Endothelial cell of umbilical vein (primary cell): Measurements from ENCODE around the gene SMCO4. TPM values are rescaled to one million over a fixed set of nuclear protein-coding genes. Genes with fewer than 3 reads are reported as not detected.

Experiments
- BruUV-seq: library from RNA; stranded (reverse); fragments of 400-500 nt; replicated peaks from 2 replicates; lab custom pipeline; 2021; lab: Mats Ljungman, UMichigan
- CTCF ChIA-PET: fragments of 300-600, 350-600 bp; sonication (Branson Sonifier 250); formaldehyde crosslinking; loops from one replicate; lab custom pipeline; 2021; ENCODE audit warnings: antibody characterized with exemption, inconsistent platforms; lab: Charles Lee
- POLR2A ChIA-PET: fragments of 300-600, 350-600 bp; sonication (Branson Sonifier 250); formaldehyde crosslinking; loops from one replicate; lab custom pipeline; 2021; ENCODE audit warnings: antibody characterized with exemption, inconsistent platforms; lab: Charles Lee
- DNase-seq: peaks from one replicate; pipeline ENCODE4 v3.0.0-alpha.2; 2011; ENCODE audit warnings: low read depth, low spot score
- FAIRE-seq: peaks from 2 replicates; lab custom pipeline; 2011; peaks lifted over from hg19 to GRCh38; lab: Jason Lieb, UNC
- H2AFZ ChIP-seq: 2 replicates; pipeline ENCODE4 v1.6.0; 2012; ENCODE audit warnings: low read depth, low read length, control low read depth, inconsistent platforms
- H3K27ac ChIP-seq: 2 replicates; pipeline ENCODE4 v1.5.1; 2011; ENCODE audit warnings: low read depth, mild to moderate bottlenecking, control low read depth, low read length, moderate library complexity; ENCODE audit not compliant: insufficient read depth
- H3K27me3 ChIP-seq, 2 experiments: 2 replicates each; pipeline versions ENCODE4 v1.6.0 to v1.6.1; 2011; ENCODE audit warnings: low read length in 2 of 2, mixed read lengths in 1 of 2; ENCODE audit not compliant: control insufficient read depth in 2 of 2, insufficient read depth in 2 of 2
- H3K36me3 ChIP-seq, 2 experiments: 2 replicates in 1 of 2; 3 replicates in 1 of 2; pipeline ENCODE4 v1.5.1; 2011; ENCODE audit warnings: low read length in 2 of 2, mild to moderate bottlenecking in 1 of 2, moderate library complexity in 1 of 2; ENCODE audit not compliant: control insufficient read depth in 2 of 2, insufficient read depth in 2 of 2; ENCODE audit errors: extremely low read depth in 1 of 2
- H3K4me1 ChIP-seq: 3 replicates; pipeline ENCODE4 v1.5.1; 2011; ENCODE audit warnings: mild to moderate bottlenecking, low read length; ENCODE audit not compliant: control insufficient read depth, insufficient read depth; ENCODE audit errors: extremely low read depth
- H3K4me2 ChIP-seq: 2 replicates; pipeline ENCODE4 v1.6.1; 2011; ENCODE audit warnings: low read length, control low read depth, mixed read lengths; ENCODE audit not compliant: insufficient read depth
- H3K4me3 ChIP-seq, 3 experiments: fragments of 200-600 bp in 1 of 3; sonication (generic), shearing (Covaris generic) in 1 of 3; replicated peaks in 1 of 3; 2 replicates each; pipeline ENCODE4 v1.5.1; 2011 to 2016; ENCODE audit warnings: control low read depth in 3 of 3, low read length in 3 of 3, mild to moderate bottlenecking in 2 of 3, inconsistent platforms in 1 of 3, low read depth in 1 of 3, moderate library complexity in 1 of 3; ENCODE audit not compliant: insufficient read depth in 1 of 3
- H3K79me2 ChIP-seq: 2 replicates; pipeline ENCODE4 v1.6.0; 2012; ENCODE audit warnings: low read length, inconsistent platforms; ENCODE audit not compliant: control insufficient read depth, insufficient read depth
- H3K9ac ChIP-seq: replicated peaks from 2 replicates; pipeline ENCODE3; 2011; ENCODE audit warnings: low read length, control low read depth; ENCODE audit not compliant: insufficient read depth; ENCODE audit errors: extremely low read depth
- H3K9me1 ChIP-seq: replicated peaks from 3 replicates; pipeline ENCODE4 v1.6.0; 2011; ENCODE audit warnings: mild to moderate bottlenecking, low read length; ENCODE audit not compliant: control insufficient read depth, insufficient read depth; ENCODE audit errors: extremely low read depth
- H3K9me3 ChIP-seq: replicated peaks from 2 replicates; pipeline ENCODE4 v1.5.1; 2012; ENCODE audit warnings: low read length, inconsistent platforms; ENCODE audit not compliant: control insufficient read depth, insufficient read depth
- H4K20me1 ChIP-seq: replicated peaks from 2 replicates; pipeline ENCODE3; 2011; ENCODE audit warnings: mild to moderate bottlenecking, low read length; ENCODE audit not compliant: control insufficient read depth, insufficient read depth; ENCODE audit errors: extremely low read depth
- CTCF ChIP-seq, 2 donors: IDR thresholded peaks; 1 replicate in 1 of 2; 2 replicates in 1 of 2; pipeline ENCODE4 v1.5.1; 2011; ENCODE audit warnings: low read length in 2 of 2, mild to moderate bottlenecking in 2 of 2, moderate library complexity in 2 of 2, control low read depth in 1 of 2, inconsistent platforms in 1 of 2, low read depth in 1 of 2; ENCODE audit not compliant: insufficient read depth in 1 of 2; ENCODE audit errors: extremely low read depth in 1 of 2
- EZH2 ChIP-seq: IDR thresholded peaks from 2 replicates; pipeline ENCODE4 v1.6.1; 2012; ENCODE audit warnings: borderline replicate concordance, low read depth, mild to moderate bottlenecking, moderate library complexity, low read length, inconsistent platforms; ENCODE audit not compliant: severe bottlenecking
- FOS ChIP-seq: IDR thresholded peaks from 2 replicates; pipeline ENCODE4 v1.6.1; 2011; ENCODE audit warnings: mild to moderate bottlenecking, low read length, moderate library complexity, borderline replicate concordance; ENCODE audit not compliant: insufficient read depth
- GATA2 ChIP-seq: IDR thresholded peaks from 2 replicates; pipeline ENCODE4 v1.7.0; 2011; ENCODE audit warnings: low read depth, mild to moderate bottlenecking, moderate library complexity, mixed read lengths, low read length; ENCODE audit not compliant: insufficient read length, insufficient read depth
- JUN ChIP-seq: IDR thresholded peaks from 2 replicates; pipeline ENCODE4 v1.6.1; 2011; ENCODE audit warnings: borderline replicate concordance, low read depth; ENCODE audit not compliant: insufficient read length, insufficient read depth
- MAX ChIP-seq: IDR thresholded peaks from 2 replicates; pipeline ENCODE4 v1.6.1; 2011; ENCODE audit not compliant: insufficient read depth, insufficient read length
- MYC ChIP-seq: IDR thresholded peaks from one replicate; pipeline ENCODE4 v1.6.1; 2011; ENCODE audit warnings: mild to moderate bottlenecking, low read depth, low read length
- POLR2A ChIP-seq: IDR thresholded peaks from 2 replicates; pipeline ENCODE4 v1.6.1; 2012; ENCODE audit warnings: low read depth, mild to moderate bottlenecking, control low read depth, low read length
- POLR2AphosphoS5 ChIP-seq: IDR thresholded peaks from 2 replicates; pipeline ENCODE4 v1.6.1; 2012; ENCODE audit warnings: low read depth, mild to moderate bottlenecking, control low read depth, low read length, moderate library complexity; ENCODE audit not compliant: insufficient read depth
- dilution Hi-C: fragments of 300-500 bp; cut with MboI; formaldehyde crosslinking; loops from one replicate; pipeline ENCODE4 v1.15.0; 2019; ENCODE audit warnings: low sequenced_read_pairs; ENCODE audit not compliant: extremely low pct_ligation_motif_present
- intact Hi-C: fragments of 100-400 bp; cut with micrococcal nuclease; formaldehyde crosslinking; loops from one replicate; pipeline ENCODE4 v1.10.0; 2022
- polyA plus RNA-seq, 4 experiments: library from polyadenylated mRNA; depleted of rRNA in 3 of 4; stranded (reverse) in 3 of 4; unstranded in 1 of 4; fragments of >200 nt; gene quantifications; 2 replicates each; pipeline versions ENCODE4 v1.2.1 to v1.2.3, GENCODE V29; 2011 to 2012; ENCODE audit warnings: missing spikeins in 1 of 4
- total RNA-seq: library from RNA; stranded (reverse); gene quantifications from 2 replicates; pipeline ENCODE4 v1.2.3, GENCODE V29; 2021

SMCO4 gene
- total and polyA plus RNA-seq, 2 donors (not counting 3 experiments of a cell fraction or from before 2014, with no cell fraction given), result 14.0 to 21.3 TPM

GRCh38 chr11:93591247-93591898, 48.2 kb upstream of the SMCO4 start:
- intact Hi-C loops (no loop called here), dilution Hi-C loops (no loop called here)
- no peak for DNase-seq
- no peak for TF ChIP-seq JUN
- TF ChIP-seq GATA2, result no peak
- no peak for TF ChIP-seq MAX
- TF ChIP-seq POLR2A, result no peak
- no peak for TF ChIP-seq EZH2
- TF ChIP-seq POLR2AphosphoS5, result no peak
- TF ChIP-seq FOS, result no peak
- no peak for TF ChIP-seq MYC
- H3K9me1 ChIP-seq, result no peaks in the 10 kb centered on the region
- no peak overlapping the region for H2AFZ ChIP-seq
- H3K79me2 ChIP-seq, result no peaks in the 10 kb centered on the region
- H3K27ac ChIP-seq, result no peak overlapping the region
- no peak for FAIRE-seq
- H3K9me3 ChIP-seq, result no peaks in the 10 kb centered on the region
- no peak overlapping the region for H3K9ac ChIP-seq
- no peak overlapping the region for H3K4me3 ChIP-seq
- H3K4me1 ChIP-seq, result no peaks in the 10 kb centered on the region
- H3K4me2 ChIP-seq, result no peak overlapping the region
- H3K27me3 ChIP-seq, result no peaks in the 10 kb centered on the region
- ChIA-PET CTCF (interaction anchor here (1.4 kb wide), 1 partner anchor 357 kb away, joined by 6 read pairs; no protein-coding TSS in a partner anchor), POLR2A (no interaction called here)
- H4K20me1 ChIP-seq, result no peaks in the 10 kb centered on the region
- H3K36me3 ChIP-seq, result no peaks in the 10 kb centered on the region
- no TSS peak for BruUV-seq

GRCh38 chr11:93589347-93589746, 46.2 kb upstream of the SMCO4 start:
- CTCF ChIA-PET, result no interaction called here

More at GRCh38 chr11:93589347-93589746, 46.2 kb upstream of the SMCO4 start:
- H3K9me1 ChIP-seq, result no peaks in the 10 kb centered on the region
- BruUV-seq, result no TSS peak
- dilution Hi-C loops, result no loop called here
- H3K36me3 ChIP-seq, result no peaks in the 10 kb centered on the region
- no peaks in the 10 kb centered on the region for H3K4me1 ChIP-seq
- no peak overlapping the region for H3K9ac ChIP-seq
- H3K9me3 ChIP-seq, result no peaks in the 10 kb centered on the region
- H3K4me3 ChIP-seq, result no peak overlapping the region
- no peak overlapping the region for H3K4me2 ChIP-seq
- POLR2A ChIA-PET, result no interaction called here
- H3K27ac ChIP-seq, result no peak overlapping the region
- H3K79me2 ChIP-seq, result no peaks in the 10 kb centered on the region
- DNase-seq, result no peak
- H2AFZ ChIP-seq, result no peak overlapping the region
- no peak for FAIRE-seq
- H3K27me3 ChIP-seq, result no peaks in the 10 kb centered on the region
- intact Hi-C loops, result no loop called here
- TF ChIP-seq MYC, result no peak
- TF ChIP-seq POLR2AphosphoS5, result no peak
- TF ChIP-seq JUN, result no peak
- TF ChIP-seq CTCF (IDR thresholded peaks at IDR 0.05; ENCODE audit: extremely low read depth in 1 of 2, insufficient read depth in 1 of 2, low read depth in 1 of 2, low read length in 2 of 2), result no peak
- TF ChIP-seq MAX, result no peak
- TF ChIP-seq POLR2A, result no peak
- no peak for TF ChIP-seq EZH2
- no peak for TF ChIP-seq GATA2
- no peak for TF ChIP-seq FOS
- no peaks in the 10 kb centered on the region for H4K20me1 ChIP-seq
